H1 (cell line): ENCODE data around the gene PTPRD. TPM values are rescaled to one million over a fixed set of nuclear protein-coding genes. Genes with fewer than 3 reads are reported as not detected.

ENCODE experiments used
- CTCF ChIA-PET: fragments of 300-600 bp; sonication (Branson Sonifier 250); formaldehyde crosslinking; loops from one replicate; lab custom pipeline; 2021; ENCODE audit not compliant: partially characterized antibody; lab: Charles Lee
- POLR2A ChIA-PET: fragments of 300-600 bp; sonication (Branson Sonifier 250); formaldehyde crosslinking; loops from one replicate; lab custom pipeline; 2021; ENCODE audit warnings: inconsistent platforms; ENCODE audit not compliant: partially characterized antibody; lab: Charles Lee
- DNase-seq, 2 experiments: peaks; one replicate each; pipeline versions ENCODE4 v3.0.0 to v3.0.0-alpha.2; 2010 to 2022; ENCODE audit warnings: low spot score in 2 of 2, low read depth in 1 of 2, mixed read lengths in 1 of 2
- FAIRE-seq: peaks from 2 replicates; lab custom pipeline; 2011; peaks lifted over from hg19 to GRCh38; lab: Jason Lieb, UNC
- H2AFZ ChIP-seq: 2 replicates; pipeline ENCODE4 v1.8.1; 2012; ENCODE audit warnings: low read length, inconsistent platforms
- H2AK5ac ChIP-seq: 2 replicates; pipeline ENCODE4 v1.6.1; 2013; ENCODE audit warnings: low read depth, low read length
- H2BK120ac ChIP-seq: replicated peaks from 2 replicates; pipeline ENCODE3; 2013; ENCODE audit warnings: low read depth, low read length, inconsistent platforms
- H2BK12ac ChIP-seq: 2 replicates; pipeline ENCODE4 v1.6.1; 2013; ENCODE audit warnings: low read depth, low read length
- H2BK15ac ChIP-seq: 2 replicates; pipeline ENCODE4 v1.6.1; 2013; ENCODE audit warnings: low read length
- H2BK20ac ChIP-seq: 2 replicates; pipeline ENCODE4 v1.6.1; 2013; ENCODE audit warnings: low read length
- H2BK5ac ChIP-seq: 2 replicates; pipeline ENCODE4 v1.6.1; 2013; ENCODE audit warnings: low read depth, low read length
- H3K14ac ChIP-seq: 2 replicates; pipeline ENCODE4 v1.6.1; 2013; ENCODE audit warnings: inconsistent platforms; ENCODE audit not compliant: insufficient read length
- H3K18ac ChIP-seq: 2 replicates; pipeline ENCODE4 v1.6.1; 2013; ENCODE audit warnings: low read length; ENCODE audit errors: extremely low read depth
- H3K23ac ChIP-seq: 2 replicates; pipeline ENCODE4 v1.6.1; 2013; ENCODE audit warnings: inconsistent platforms; ENCODE audit not compliant: insufficient read length
- H3K23me2 ChIP-seq: 2 replicates; pipeline ENCODE4 v1.6.1; 2013; ENCODE audit warnings: low read depth, low read length
- H3K27ac ChIP-seq: 2 replicates; pipeline ENCODE4 v1.6.1; 2011; ENCODE audit warnings: low read depth, low read length, inconsistent platforms
- H3K27me3 ChIP-seq, 4 experiments: replicated peaks in 1 of 4; 1 replicate in 1 of 4; 2 replicates in 3 of 4; pipeline versions ENCODE4 v1.6.1 to v1.8.1; 2011 to 2013; ENCODE audit warnings: low read length in 3 of 4, mild to moderate bottlenecking in 3 of 4, inconsistent platforms in 2 of 4, mixed read lengths in 2 of 4, moderate library complexity in 1 of 4; ENCODE audit not compliant: control insufficient read depth in 3 of 4, insufficient read depth in 3 of 4; ENCODE audit errors: extremely low read depth in 1 of 4
- H3K36me3 ChIP-seq, 4 experiments: 2 replicates each; pipeline versions ENCODE4 v1.6.1 to v1.8.1; 2011 to 2013; ENCODE audit warnings: mild to moderate bottlenecking in 4 of 4, low read length in 3 of 4, moderate library complexity in 2 of 4, control low read depth in 1 of 4, inconsistent platforms in 1 of 4; ENCODE audit not compliant: insufficient read depth in 4 of 4, control insufficient read depth in 2 of 4
- H3K4ac ChIP-seq: replicated peaks from 2 replicates; pipeline ENCODE3; 2013; ENCODE audit warnings: low read length, low read depth, mixed read lengths, inconsistent platforms; ENCODE audit not compliant: insufficient read length
- H3K4me1 ChIP-seq, 4 experiments: replicated peaks in 1 of 4; 1 replicate in 1 of 4; 2 replicates in 3 of 4; pipeline versions ENCODE4 v1.6.1 to v1.8.1; 2011 to 2013; ENCODE audit warnings: low read length in 3 of 4, inconsistent platforms in 2 of 4, mixed read lengths in 1 of 4; ENCODE audit not compliant: insufficient read depth in 4 of 4, control insufficient read depth in 3 of 4
- H3K4me2 ChIP-seq, 2 experiments: 2 replicates each; pipeline versions ENCODE4 v1.6.1 to v1.8.1; 2011 to 2013; ENCODE audit warnings: low read depth in 2 of 2, low read length in 2 of 2, control low read depth in 1 of 2, inconsistent platforms in 1 of 2, mild to moderate bottlenecking in 1 of 2; ENCODE audit not compliant: insufficient read depth in 1 of 2
- H3K4me3 ChIP-seq, 4 experiments: fragments of 200-600, 300-600 bp in 1 of 4; sonication (generic), shearing (Covaris generic), sonication (Bioruptor Twin) in 1 of 4; 2 replicates each; pipeline versions ENCODE4 v1.5.1 to v1.8.1; 2011 to 2016; ENCODE audit warnings: low read length in 4 of 4, low read depth in 3 of 4, control low read depth in 2 of 4, inconsistent platforms in 2 of 4, mild to moderate bottlenecking in 2 of 4, mixed read lengths in 1 of 4, moderate library complexity in 1 of 4; ENCODE audit not compliant: insufficient read depth in 2 of 4; ENCODE audit errors: extremely low read depth in 1 of 4
- H3K56ac ChIP-seq: replicated peaks from 2 replicates; pipeline ENCODE3; 2013; ENCODE audit warnings: low read depth, mild to moderate bottlenecking, mixed read lengths, low read length, inconsistent platforms; ENCODE audit not compliant: insufficient read length
- H3K79me1 ChIP-seq: 2 replicates; pipeline ENCODE4 v1.6.1; 2013; ENCODE audit warnings: low read depth, low read length, control low read depth
- H3K79me2 ChIP-seq, 2 experiments: 2 replicates each; pipeline versions ENCODE4 v1.6.1 to v1.8.1; 2012 to 2013; ENCODE audit warnings: low read length in 2 of 2, mild to moderate bottlenecking in 2 of 2, inconsistent platforms in 1 of 2; ENCODE audit not compliant: insufficient read depth in 2 of 2, control insufficient read depth in 1 of 2
- H3K9ac ChIP-seq, 4 experiments: replicated peaks in 1 of 4; 1 replicate in 1 of 4; 2 replicates in 3 of 4; pipeline versions ENCODE4 v1.6.1 to v1.8.1; 2011 to 2013; ENCODE audit warnings: low read depth in 3 of 4, low read length in 3 of 4, control low read depth in 2 of 4, mild to moderate bottlenecking in 2 of 4, moderate library complexity in 2 of 4, inconsistent platforms in 1 of 4; ENCODE audit errors: extremely low read depth in 1 of 4
- H3K9me3 ChIP-seq, 2 experiments: 2 replicates each; pipeline versions ENCODE4 v1.6.1 to v1.8.1; 2012 to 2013; ENCODE audit warnings: mild to moderate bottlenecking in 2 of 2, moderate library complexity in 2 of 2, control low read depth in 1 of 2, inconsistent platforms in 1 of 2, low read depth in 1 of 2, low read length in 1 of 2, mixed read lengths in 1 of 2; ENCODE audit not compliant: insufficient read depth in 2 of 2
- H4K20me1 ChIP-seq, 2 experiments: replicated peaks in 1 of 2; 2 replicates each; pipeline versions ENCODE3 to v1.8.1; 2011 to 2013; ENCODE audit warnings: inconsistent platforms in 2 of 2, low read length in 2 of 2, mild to moderate bottlenecking in 1 of 2; ENCODE audit not compliant: insufficient read depth in 2 of 2, control insufficient read depth in 1 of 2
- H4K5ac ChIP-seq: 2 replicates; pipeline ENCODE4 v1.6.1; 2013; ENCODE audit warnings: low read length, low read depth, mixed read lengths, inconsistent platforms; ENCODE audit not compliant: insufficient read length
- H4K8ac ChIP-seq: 2 replicates; pipeline ENCODE4 v1.8.0; 2013; ENCODE audit warnings: mild to moderate bottlenecking, moderate library complexity, low read length, inconsistent platforms; ENCODE audit not compliant: insufficient read depth; ENCODE audit errors: extremely low read depth
- H4K91ac ChIP-seq: replicated peaks from 2 replicates; pipeline ENCODE3; 2013; ENCODE audit warnings: low read length, mixed read lengths, inconsistent platforms; ENCODE audit not compliant: insufficient read length
- ASH2L ChIP-seq: fragments of 200-600, 300-600 bp; sonication (generic); IDR thresholded peaks from one replicate; pipeline ENCODE4 v1.7.1; 2017; ENCODE audit warnings: low read length
- CBX8 ChIP-seq: fragments of 300-800, 300-1000 bp; sonication (generic); IDR thresholded peaks from 2 replicates; pipeline ENCODE4 v1.7.1; 2016; ENCODE audit warnings: low read depth, low read length, borderline replicate concordance
- CHD2 ChIP-seq: IDR thresholded peaks from 2 replicates; pipeline ENCODE4 v1.6.1; 2012; ENCODE audit warnings: low read length, improper control_type of control experiment
- CTBP2 ChIP-seq: IDR thresholded peaks from 2 replicates; pipeline ENCODE4 v1.7.0; 2011; ENCODE audit warnings: borderline replicate concordance, mild to moderate bottlenecking, moderate library complexity, mixed read lengths, low read length; ENCODE audit not compliant: insufficient read depth, insufficient read length
- EGR1 ChIP-seq: IDR thresholded peaks from 2 replicates; pipeline ENCODE4 v1.6.1; 2011; ENCODE audit warnings: low read depth, low read length, borderline replicate concordance
- EP300 ChIP-seq, 2 experiments: IDR thresholded peaks; 1 replicate in 1 of 2; 2 replicates in 1 of 2; pipeline ENCODE4 v1.6.1; 2011 to 2012; ENCODE audit warnings: low read depth in 2 of 2, low read length in 2 of 2, mild to moderate bottlenecking in 2 of 2, borderline replicate concordance in 1 of 2, inconsistent platforms in 1 of 2, moderate library complexity in 1 of 2
- JUN ChIP-seq: IDR thresholded peaks from 2 replicates; pipeline ENCODE4 v1.6.1; 2011; ENCODE audit warnings: low read depth, mild to moderate bottlenecking, improper control_type of control experiment, low read length
- POLR2AphosphoS5 ChIP-seq: IDR thresholded peaks from 2 replicates; pipeline ENCODE4 v1.6.1; 2011; ENCODE audit warnings: low read depth, low read length
- SP1 ChIP-seq: IDR thresholded peaks from 2 replicates; pipeline ENCODE4 v1.6.1; 2011; ENCODE audit warnings: low read depth, low read length
- SUZ12 ChIP-seq: fragments of 200-600 bp; sonication (generic); IDR thresholded peaks from 2 replicates; pipeline ENCODE4 v1.6.1; 2012; ENCODE audit warnings: mild to moderate bottlenecking, inconsistent platforms, low read length, moderate library complexity, mixed read lengths
- TCF12 ChIP-seq: IDR thresholded peaks from 2 replicates; pipeline ENCODE4 v1.6.1; 2011; ENCODE audit warnings: low read depth, mild to moderate bottlenecking, low read length
- WGBS, 2 experiments: shearing (Covaris generic) in 1 of 2; methylation state at CpG; one replicate each; pipeline versions ENCODE4 v1.1.6 to v1.1.7; 2013 to 2015; ENCODE audit warnings: low lambda C conversion rate in 2 of 2, mixed read lengths in 2 of 2, inconsistent platforms in 1 of 2, low coverage in 1 of 2, missing lambda C conversion rate in 1 of 2; ENCODE audit not compliant: insufficient replicate concordance in 2 of 2, insufficient coverage in 1 of 2, insufficient read length in 1 of 2; ENCODE audit errors: extremely low coverage in 1 of 2, missing lambda C conversion rate in 1 of 2; 5-methylcytosine and 5-hydroxymethylcytosine counted together
- polyA plus RNA-seq, 7 experiments: library from polyadenylated mRNA; depleted of rRNA in 3 of 7; stranded (reverse) in 5 of 7; unstranded in 2 of 7; fragments of >200 nt in 5 of 7; fragments of 200-250 nt in 2 of 7; gene quantifications; 1 replicate in 5 of 7; 2 replicates in 1 of 7; 4 replicates in 1 of 7; pipeline versions ENCODE4 v1.2.1 to v1.2.3, GENCODE V29; 2011 to 2013; ENCODE audit warnings: missing spikeins in 2 of 7, mixed read lengths in 2 of 7
- total RNA-seq: library from RNA; stranded (reverse); fragmentation: NEBNext Ultra II Directional; extraction: Animal tissue kit (Norgen Biotek cat#: 25700); gene quantifications from 2 replicates; pipeline ENCODE4 v1.2.1, GENCODE V29; 2021
- TF ChIP-seq, protein P1 (sequence below): IDR thresholded peaks from 2 replicates; pipeline ENCODE4 v1.6.1; 2012; ENCODE audit warnings: inconsistent platforms

PTPRD gene
- total and polyA plus RNA-seq, 2 of the 8 experiments (the other 6 are each of a cell fraction or from before 2014, with no cell fraction given): 17.2 to 77.0 TPM

DNA sequence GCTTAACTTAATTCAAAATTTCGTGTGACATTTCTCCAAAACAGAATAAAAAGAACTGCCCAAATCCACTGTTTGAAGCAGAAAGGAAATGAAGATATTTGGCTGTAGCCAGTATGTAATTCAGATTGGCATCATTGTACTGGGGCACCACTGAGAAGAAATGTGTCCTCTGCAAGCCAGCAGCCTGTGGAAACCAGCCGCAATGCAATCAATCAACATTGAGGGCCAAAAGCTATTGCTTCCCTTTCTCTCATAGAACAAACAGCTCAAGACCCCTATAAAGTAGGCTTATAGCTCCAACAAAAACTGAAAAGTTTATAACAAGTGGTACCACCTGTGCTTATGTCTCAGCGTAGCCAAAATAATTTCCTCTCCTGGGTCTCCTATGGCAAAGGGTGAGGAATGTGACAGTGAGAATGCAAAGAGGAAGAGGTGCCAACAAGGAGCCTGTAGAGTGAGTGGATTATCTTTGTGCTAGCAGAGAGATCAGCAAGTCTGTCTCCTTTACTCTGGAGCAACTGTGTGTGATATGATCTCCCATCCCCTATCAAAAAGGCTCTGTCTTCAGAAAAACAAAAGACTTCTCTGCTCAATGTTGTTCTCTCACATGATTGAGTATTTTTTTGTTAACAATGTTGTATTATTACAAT is 1740.9 kb downstream of the PTPRD start:
- H3K9me3 ChIP-seq: no peaks in the 10 kb centered on the region
- no peak overlapping the region for H2AFZ ChIP-seq
- H2BK12ac ChIP-seq: no peak overlapping the region
- no peak overlapping the region for H3K18ac ChIP-seq
- no peak for DNase-seq
- no peaks in the 10 kb centered on the region for H3K79me2 ChIP-seq
- H2BK20ac ChIP-seq: no peak overlapping the region
- peaks cover 0 to 2% (median 2%) of the 10 kb centered on the region in 4 experiments; a peak in 4 of 7 replicates for H3K4me1 ChIP-seq
- H3K4me3 ChIP-seq: no peak overlapping the region
- H4K20me1 ChIP-seq: no peaks in the 10 kb centered on the region
- H4K91ac ChIP-seq: no peak overlapping the region
- H2BK15ac ChIP-seq: no peak overlapping the region
- POLR2A ChIA-PET: no interaction called here
- H3K23ac ChIP-seq: no peak overlapping the region
- H2BK5ac ChIP-seq: no peak overlapping the region
- no peak overlapping the region for H2AK5ac ChIP-seq
- no peaks in the 10 kb centered on the region for H3K79me1 ChIP-seq
- no peak overlapping the region for H3K56ac ChIP-seq
- no peak for FAIRE-seq
- no peak overlapping the region for H2BK120ac ChIP-seq
- H3K4ac ChIP-seq: no peak overlapping the region
- H4K8ac ChIP-seq: no peak overlapping the region
- 81% methylated on average over 3 of the region's 3 CpGs; no CpG with 5 or more reads in 1 of the 2 experiments for WGBS, 2 experiments
- H3K27me3 ChIP-seq: no peaks in the 10 kb centered on the region
- H3K23me2 ChIP-seq: no peaks in the 10 kb centered on the region
- H3K14ac ChIP-seq: no peak overlapping the region
- H4K5ac ChIP-seq: no peak overlapping the region
- no peak overlapping the region for H3K9ac ChIP-seq
- H3K27ac ChIP-seq: no peak overlapping the region
- CTCF ChIA-PET: interaction anchor here (0.6 to 3.3 kb wide), 13 partner anchors 8 to 154 kb away, joined by 3 to 27 read pairs (median 4); no protein-coding TSS in a partner anchor
- no peak overlapping the region for H3K4me2 ChIP-seq
- no peaks in the 10 kb centered on the region for H3K36me3 ChIP-seq
- TF ChIP-seq, protein P1, sequence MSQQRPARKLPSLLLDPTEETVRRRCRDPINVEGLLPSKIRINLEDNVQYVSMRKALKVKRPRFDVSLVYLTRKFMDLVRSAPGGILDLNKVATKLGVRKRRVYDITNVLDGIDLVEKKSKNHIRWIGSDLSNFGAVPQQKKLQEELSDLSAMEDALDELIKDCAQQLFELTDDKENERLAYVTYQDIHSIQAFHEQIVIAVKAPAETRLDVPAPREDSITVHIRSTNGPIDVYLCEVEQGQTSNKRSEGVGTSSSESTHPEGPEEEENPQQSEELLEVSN: no peak
- TF ChIP-seq JUN (no peak), TCF12 (no peak), CBX8 (no peak), POLR2AphosphoS5 (no peak), SP1 (no peak), EGR1 (no peak), CTBP2 (no peak), EP300 (IDR thresholded peaks at IDR 0.05; ENCODE audit: borderline replicate concordance in 1 of 2, low read depth in 2 of 2, low read length in 2 of 2) (no peak), CHD2 (no peak), SUZ12 (no peak), ASH2L (no peak)
